NCI-H2171 treated with DMSO at 0.1 percent for 48 hours (cell line): ENCODE measurements around the gene GPR160.
"Not testable (repeated sequence)": the region's sequence is repeated elsewhere in the genome, so short reads cannot be mapped to it uniquely, and the experiment has no call there.

Experiments used
- DNase-seq: peaks from one replicate; lab custom pipeline; 2025; lab: John Stamatoyannopoulos, UW

The GPR160 gene

DNA sequence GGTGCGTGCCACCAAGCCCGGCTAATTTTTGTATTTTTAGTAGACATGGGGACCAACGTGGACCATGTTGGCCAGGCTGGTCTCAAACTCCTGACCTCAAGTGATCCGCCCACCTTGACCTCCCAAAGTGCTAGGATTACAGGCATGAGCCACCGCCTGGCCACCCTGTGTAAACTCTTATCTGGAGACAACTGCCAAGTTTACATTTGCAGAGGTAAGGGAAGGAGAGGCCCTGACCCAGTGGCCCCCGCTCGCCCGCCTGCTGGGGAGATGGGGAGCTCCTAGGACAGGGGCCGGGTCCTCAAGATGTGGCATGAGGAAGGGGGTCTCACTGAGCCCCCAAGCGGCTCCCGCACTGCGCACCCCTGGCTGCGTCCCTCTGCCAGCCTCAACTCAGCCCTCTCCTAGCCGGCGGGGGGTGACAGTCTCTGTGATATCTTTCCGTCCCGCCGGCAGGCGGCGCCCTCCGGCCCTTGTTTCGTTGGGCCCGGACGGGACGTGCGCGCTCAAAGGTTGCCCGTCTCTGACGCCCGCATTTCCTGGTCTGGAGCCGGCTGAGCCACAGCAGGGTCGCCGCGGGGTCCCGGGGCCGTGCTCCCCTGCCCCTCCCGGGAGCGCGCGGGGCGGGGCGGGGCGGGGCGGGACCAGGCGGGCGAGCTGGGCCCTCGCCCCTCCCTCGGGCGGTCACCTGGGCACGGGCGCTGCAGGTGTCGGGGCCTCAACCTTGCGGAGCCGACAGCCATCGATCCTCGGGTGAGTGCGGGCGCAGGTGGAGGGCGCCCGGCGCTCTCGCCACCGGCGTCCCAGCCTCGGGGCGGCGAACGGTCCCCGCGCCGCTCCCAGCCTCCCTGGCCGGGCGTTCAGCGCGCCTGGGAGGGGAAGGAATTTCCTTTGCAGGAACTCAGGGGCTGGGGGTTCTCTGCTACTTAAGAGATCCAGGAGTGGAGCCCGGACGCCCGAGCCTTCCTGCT, at the start of gene GPR160:
Gene GPR160, plus strand, starts transcription at position 533 of the 971 bp plus-strand sequence. CDS start 45,978 bp downstream, outside the sequence.
- peak; percentile 73 for DNase-seq

DNA sequence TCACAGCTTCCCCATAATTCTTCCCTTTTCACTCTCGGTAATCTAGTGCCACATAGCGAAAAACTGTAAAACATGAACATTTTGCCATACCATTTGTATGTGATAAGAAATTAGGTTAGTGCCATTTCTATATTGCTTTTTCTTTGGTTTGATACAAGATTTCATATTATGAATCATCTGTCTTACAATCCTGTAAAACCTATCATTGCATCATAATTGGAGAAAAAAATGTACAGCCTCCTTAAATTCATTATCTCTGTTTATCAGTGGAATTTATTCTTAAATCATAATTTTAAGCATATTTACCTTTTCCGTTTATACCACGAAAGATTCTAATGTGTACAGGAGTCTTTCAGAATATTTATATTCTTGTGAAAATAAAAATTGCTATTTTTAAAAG, 47.4 kb upstream of the GPR160 start:
- no peak for DNase-seq

DNA sequence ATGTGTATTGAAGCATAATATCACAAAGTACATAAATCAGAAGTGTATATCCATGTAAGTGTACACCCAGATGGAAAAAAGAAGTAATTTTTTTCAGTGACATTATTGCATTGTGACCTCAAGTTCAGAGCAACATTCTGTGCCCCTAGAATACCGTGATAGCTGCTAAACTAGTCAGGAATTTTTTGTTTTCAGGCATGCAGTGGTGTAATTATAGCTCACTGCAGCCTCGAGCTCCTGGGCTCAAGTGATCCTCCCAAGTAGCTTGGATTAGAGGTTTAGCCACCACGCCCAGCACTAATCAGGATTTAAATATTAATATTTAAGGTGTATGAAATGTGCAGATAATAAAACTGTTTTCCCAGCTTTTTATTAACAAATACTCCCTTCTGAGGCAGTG, 45.6 kb upstream of the GPR160 start:
- no peak for DNase-seq

GRCh38 chr3:169992781-169993180, 45.0 kb upstream of the GPR160 start:
- DNase-seq: no peak

GRCh38 chr3:169993761-169994160, 44.0 kb upstream of the GPR160 start:
- no peak for DNase-seq

DNA sequence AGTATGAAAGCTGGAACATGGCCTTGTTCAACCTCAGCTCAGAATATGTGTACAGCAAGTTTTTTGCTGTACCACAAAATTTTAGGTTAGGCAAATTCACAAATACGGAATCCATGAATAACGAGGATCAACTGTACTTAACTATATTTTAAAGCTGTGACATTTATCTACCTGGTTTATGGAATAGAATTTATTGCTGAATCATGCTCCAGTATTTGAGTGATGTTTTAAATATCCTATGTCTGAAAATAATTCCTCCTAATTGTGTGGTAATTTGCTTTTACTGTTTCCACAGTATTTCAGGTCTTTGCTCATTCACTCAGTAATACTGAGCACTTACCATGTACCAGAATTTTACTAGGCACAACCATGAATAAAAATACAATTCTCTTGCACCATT, 41.7 kb upstream of the GPR160 start:
- DNase-seq: no peak

GRCh38 chr3:169998668-169999131, 39.1 kb upstream of the GPR160 start:
- DNase-seq: no peak

DNA sequence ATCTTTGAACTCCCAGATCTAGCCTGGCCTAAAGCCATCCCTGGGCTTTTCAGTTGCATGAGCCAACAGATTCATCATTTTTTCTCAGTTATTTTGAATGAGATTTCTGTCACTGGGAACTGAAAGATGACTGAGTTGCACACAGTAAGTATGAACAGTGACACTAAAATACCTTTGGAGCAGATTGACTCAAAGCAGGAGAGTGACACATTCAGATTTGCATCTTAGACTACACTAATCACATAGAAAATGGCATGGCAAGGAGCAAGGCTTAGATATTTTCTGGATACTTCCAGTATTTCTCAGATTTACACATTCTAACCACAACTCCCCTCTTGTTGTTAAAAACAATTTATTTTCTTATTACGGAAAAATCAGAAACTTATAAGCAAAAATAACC, 38.4 kb upstream of the GPR160 start:
- no peak for DNase-seq

DNA sequence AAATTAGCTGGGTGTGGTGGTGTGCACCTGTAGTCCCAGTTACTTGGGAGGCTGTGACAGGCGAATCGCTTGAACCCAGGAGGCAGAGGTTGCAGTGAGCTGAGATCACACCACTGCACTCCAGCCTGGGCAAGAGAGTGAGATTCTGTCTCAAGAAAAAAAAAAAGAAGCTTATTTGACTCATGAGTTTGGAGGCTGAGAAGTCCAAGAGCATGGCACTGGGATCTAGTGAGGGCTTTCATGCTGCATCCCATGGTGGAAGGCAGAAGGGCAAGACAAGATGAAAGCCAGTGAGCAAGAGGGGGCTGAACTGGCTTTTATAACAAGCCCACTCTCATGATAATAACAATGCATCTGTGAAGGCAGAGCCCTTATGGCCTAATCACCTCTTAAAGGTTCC, 37.7 kb upstream of the GPR160 start:
- DNase-seq: no peak

GRCh38 chr3:170002231-170002630, 35.6 kb upstream of the GPR160 start:
- no peak for DNase-seq

- no peak for DNase-seq
Observed at GRCh38 chr3:170002879-170003278, 34.9 kb upstream of the GPR160 start.

- no peak for DNase-seq
Observed at GRCh38 chr3:170003881-170004356, 33.9 kb upstream of the GPR160 start.

DNA sequence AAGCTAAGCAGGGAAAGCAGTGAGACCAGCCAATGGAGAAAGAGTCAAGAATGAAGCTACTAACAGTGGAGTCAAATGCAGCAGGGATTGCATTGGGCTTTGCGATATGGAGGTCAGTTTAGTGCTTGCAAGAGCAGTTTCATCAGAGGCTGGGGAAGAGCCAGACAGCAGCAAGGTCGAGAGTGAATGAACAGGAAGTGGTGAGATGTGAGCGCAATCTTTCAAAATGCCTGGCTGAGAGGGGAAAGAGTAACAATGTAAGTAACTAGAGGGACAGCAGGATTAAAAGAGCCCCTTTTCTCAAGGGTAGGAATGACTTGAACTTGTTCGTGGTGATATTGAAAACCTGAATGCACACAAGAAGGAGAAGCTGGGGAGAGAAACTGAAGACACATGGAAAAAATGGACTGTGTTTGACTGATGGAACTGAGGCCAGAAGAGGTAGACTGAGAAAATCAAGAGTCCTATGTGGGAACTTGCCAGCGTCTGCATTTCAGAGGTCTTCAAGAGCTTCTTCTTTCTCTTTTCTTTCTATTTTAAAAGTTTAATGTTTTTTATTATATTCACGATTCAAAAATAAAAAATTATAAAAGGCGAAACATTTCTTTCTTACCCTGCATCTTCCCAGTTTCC, 30.6 kb upstream of the GPR160 start:
- no peak for DNase-seq

GRCh38 chr3:170010498-170010897, 27.3 kb upstream of the GPR160 start:
- no peak for DNase-seq

GRCh38 chr3:170012683-170013400, 25.0 kb upstream of the GPR160 start:
- DNase-seq: peak; percentile 49

DNA sequence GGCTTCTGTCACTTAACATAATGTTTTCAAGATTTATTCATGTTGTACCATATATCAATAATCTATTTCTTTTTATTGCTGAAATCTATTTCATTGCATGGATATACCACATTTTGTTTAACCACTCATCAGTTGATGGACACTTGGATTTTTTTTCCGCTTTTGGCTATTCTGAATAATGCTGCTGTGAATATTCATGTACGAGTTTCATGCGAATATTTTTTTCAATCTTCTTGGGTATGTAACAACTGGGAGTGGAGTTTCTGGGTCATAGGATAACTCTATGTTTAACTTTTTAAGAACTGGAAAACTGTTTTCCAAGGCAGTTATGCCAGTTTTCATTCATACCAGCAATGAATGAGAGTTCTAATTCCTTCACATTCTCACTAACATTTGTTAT, 21.7 kb upstream of the GPR160 start:
- DNase-seq: no peak

DNA sequence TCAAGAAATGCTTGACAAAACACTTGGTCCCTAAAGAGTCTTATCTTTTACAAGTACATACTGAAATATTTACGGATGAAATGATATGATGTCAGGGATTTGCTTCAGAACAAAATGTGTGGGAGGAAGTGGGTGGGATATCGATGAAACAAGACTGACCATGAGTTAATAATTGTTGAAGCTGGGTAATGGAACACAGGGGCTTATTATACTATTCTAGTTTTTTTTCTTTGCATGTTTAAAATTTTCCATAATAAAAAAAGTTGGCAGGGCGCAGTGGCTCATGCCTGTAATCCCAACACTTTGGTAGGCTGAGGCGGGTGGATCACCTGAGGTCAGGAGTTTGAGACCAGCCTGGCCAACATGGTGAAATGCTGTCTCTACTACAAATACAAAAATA, 18.5 kb upstream of the GPR160 start:
- not testable (repeated sequence) for DNase-seq

DNA sequence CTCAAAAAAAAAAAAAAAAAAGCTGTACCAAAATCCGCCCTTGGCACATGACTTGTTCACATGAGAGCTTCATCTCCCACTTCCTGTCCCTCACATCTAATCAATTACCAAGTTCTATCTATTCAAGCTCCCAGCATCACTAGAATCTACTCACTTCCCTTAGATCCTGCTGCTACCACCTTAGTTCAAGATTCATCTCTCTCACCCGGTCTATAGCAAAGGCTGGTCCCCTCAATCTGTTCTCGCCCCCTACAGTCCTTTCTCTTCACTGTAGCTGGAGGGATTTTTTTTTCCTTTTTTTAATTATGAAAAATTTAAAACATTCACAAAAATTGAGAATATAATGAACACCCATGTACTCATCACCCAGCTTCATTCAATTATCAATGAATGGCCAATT, 16.7 kb upstream of the GPR160 start:
- DNase-seq: no peak

GRCh38 chr3:170022336-170022735, 15.5 kb upstream of the GPR160 start:
- DNase-seq: no peak

DNA sequence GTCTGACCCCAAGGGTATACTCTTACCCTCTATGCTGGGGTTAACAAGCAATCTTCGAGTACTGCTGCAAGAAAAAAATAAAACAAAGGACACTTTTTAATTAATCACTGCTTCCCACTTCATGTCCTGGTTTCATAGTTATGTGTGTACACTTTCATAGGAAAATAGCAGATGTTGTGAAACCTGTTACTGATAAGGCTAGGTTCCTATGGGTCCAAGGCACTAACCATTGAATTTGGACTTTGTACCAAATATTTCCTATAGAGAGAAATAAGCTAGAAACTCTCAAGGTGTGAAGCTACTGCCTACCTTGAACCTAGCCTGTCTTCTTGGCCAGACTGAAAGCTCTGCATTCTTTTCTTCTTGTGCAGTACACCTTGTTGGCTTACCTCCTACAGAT, 14.6 kb upstream of the GPR160 start:
- DNase-seq: no peak

GRCh38 chr3:170024581-170024980, 13.2 kb upstream of the GPR160 start:
- no peak for DNase-seq
